ENCODE results near the gene NAT16. TPM values are rescaled to one million over a fixed set of nuclear protein-coding genes. Genes with fewer than 3 reads are reported as not detected.

NAT16 gene
- total and polyA plus RNA-seq, 2 of the 13 experiments (the other 11 are each of a cell fraction or from before 2014, with no cell fraction given) = 0.04 TPM; not detected in 1

DNA sequence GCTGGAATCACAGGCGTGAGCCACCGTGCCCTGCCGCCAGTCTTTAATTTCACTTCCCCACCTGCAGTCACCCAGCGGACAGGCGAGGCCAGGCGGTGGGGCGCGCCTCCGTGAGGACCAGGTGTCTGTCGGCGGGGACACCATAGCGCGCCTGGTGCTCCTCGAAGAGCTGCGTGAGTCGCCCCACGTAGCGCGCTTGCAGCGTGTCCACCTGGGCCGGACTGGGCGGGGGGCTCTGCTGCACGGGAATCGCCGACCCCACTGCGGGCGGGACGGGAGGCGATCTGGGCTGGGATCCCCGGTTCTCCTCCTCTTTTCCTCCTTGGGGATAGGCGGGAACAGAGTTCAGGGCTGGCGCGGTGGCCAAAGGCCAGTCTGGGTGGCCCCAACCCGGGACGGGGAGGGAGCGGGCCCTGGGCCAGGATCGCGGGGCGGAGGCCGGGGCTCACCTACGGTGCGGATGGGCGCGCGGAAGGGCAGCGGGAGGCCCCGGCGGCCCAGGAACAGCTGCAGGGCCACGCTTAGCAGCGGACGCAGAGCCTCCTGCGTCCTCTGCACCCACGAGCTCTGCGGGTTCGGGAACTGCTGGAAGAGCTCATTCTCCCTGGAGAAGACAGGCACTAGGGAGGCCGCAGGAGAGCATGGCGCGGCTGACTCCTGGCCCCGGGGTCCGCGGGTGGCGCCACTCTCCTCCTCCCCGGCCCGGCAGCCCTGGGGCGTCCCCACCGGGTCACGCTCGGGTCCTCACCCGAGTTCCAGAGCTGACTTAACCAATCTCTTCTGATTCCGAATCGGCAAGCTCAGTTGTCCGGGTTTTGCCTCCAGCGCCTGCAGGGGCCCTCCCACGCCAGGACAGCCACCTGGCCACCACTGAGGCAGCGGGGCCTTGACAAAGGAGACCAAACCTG, 21.9 kb upstream of the NAT16 start (continued):
- TF ChIP-seq NCOR1 (IDR thresholded peaks at IDR 0.05; ENCODE audit: borderline replicate concordance, low read length) (no peak), MED13 (CRISPR knock-in tag; IDR thresholded peaks at IDR 0.05) (peak; percentile 78; the same call in 1 of the 2 replicates), ZFYVE20 (CRISPR knock-in tag; IDR thresholded peaks at IDR 0.05; ENCODE audit: borderline replicate concordance, low read depth) (no peak), ZNF17 (CRISPR knock-in tag; IDR thresholded peaks at IDR 0.05) (no peak), TMF1 (CRISPR knock-in tag; IDR thresholded peaks at IDR 0.05; ENCODE audit: low read depth) (no peak; the same call in 1 of the 2 replicates), ZNF180 (CRISPR knock-in tag; IDR thresholded peaks at IDR 0.05; ENCODE audit: borderline replicate concordance, low read depth) (no peak), SMARCC2 (IDR thresholded peaks at IDR 0.05) (no peak), GATAD2A (CRISPR knock-in tag; IDR thresholded peaks at IDR 0.05) (no peak), ZNF501 (CRISPR knock-in tag; IDR thresholded peaks at IDR 0.05) (peak; percentile 3; the same call in 1 of the 2 replicates), EZH2 (conservative IDR thresholded peaks at IDR 0.05; ENCODE audit: low read depth, low read length) (no peak), KDM5A (IDR thresholded peaks at IDR 0.05; ENCODE audit: borderline replicate concordance, low read length) (peak; percentile 51; the same call in 1 of the 2 replicates), HMG20A (CRISPR knock-in tag; IDR thresholded peaks at IDR 0.05; ENCODE audit: borderline replicate concordance) (no peak), ZNF460 (CRISPR knock-in tag; IDR thresholded peaks at IDR 0.05; ENCODE audit: borderline replicate concordance) (peak; percentile 69), ZSCAN31 (CRISPR knock-in tag; IDR thresholded peaks at IDR 0.05; ENCODE audit: low read depth) (no peak), XRCC5 (optimal IDR thresholded peaks at IDR 0.05; ENCODE audit: low read length) (no peak), KMT2A (CRISPR knock-in tag; IDR thresholded peaks at IDR 0.05) (no peak; the same call in 1 of the 2 replicates), JUND (CRISPR knock-in tag; IDR thresholded peaks at IDR 0.05) (no peak)
- TF ChIP-seq, protein P1, sequence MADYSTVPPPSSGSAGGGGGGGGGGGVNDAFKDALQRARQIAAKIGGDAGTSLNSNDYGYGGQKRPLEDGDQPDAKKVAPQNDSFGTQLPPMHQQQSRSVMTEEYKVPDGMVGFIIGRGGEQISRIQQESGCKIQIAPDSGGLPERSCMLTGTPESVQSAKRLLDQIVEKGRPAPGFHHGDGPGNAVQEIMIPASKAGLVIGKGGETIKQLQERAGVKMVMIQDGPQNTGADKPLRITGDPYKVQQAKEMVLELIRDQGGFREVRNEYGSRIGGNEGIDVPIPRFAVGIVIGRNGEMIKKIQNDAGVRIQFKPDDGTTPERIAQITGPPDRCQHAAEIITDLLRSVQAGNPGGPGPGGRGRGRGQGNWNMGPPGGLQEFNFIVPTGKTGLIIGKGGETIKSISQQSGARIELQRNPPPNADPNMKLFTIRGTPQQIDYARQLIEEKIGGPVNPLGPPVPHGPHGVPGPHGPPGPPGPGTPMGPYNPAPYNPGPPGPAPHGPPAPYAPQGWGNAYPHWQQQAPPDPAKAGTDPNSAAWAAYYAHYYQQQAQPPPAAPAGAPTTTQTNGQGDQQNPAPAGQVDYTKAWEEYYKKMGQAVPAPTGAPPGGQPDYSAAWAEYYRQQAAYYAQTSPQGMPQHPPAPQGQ (CRISPR knock-in tag; IDR thresholded peaks at IDR 0.05; ENCODE audit: borderline replicate concordance) = no peak
- TF ChIP-seq, protein P2, sequence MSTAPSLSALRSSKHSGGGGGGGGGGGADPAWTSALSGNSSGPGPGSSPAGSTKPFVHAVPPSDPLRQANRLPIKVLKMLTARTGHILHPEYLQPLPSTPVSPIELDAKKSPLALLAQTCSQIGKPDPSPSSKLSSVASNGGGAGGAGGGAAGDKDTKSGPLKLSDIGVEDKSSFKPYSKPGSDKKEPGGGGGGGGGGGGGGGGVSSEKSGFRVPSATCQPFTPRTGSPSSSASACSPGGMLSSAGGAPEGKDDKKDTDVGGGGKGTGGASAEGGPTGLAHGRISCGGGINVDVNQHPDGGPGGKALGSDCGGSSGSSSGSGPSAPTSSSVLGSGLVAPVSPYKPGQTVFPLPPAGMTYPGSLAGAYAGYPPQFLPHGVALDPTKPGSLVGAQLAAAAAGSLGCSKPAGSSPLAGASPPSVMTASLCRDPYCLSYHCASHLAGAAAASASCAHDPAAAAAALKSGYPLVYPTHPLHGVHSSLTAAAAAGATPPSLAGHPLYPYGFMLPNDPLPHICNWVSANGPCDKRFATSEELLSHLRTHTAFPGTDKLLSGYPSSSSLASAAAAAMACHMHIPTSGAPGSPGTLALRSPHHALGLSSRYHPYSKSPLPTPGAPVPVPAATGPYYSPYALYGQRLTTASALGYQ (CRISPR knock-in tag; IDR thresholded peaks at IDR 0.05) = no peak; the same call in 1 of the 2 replicates
- TF ChIP-seq, protein P3, sequence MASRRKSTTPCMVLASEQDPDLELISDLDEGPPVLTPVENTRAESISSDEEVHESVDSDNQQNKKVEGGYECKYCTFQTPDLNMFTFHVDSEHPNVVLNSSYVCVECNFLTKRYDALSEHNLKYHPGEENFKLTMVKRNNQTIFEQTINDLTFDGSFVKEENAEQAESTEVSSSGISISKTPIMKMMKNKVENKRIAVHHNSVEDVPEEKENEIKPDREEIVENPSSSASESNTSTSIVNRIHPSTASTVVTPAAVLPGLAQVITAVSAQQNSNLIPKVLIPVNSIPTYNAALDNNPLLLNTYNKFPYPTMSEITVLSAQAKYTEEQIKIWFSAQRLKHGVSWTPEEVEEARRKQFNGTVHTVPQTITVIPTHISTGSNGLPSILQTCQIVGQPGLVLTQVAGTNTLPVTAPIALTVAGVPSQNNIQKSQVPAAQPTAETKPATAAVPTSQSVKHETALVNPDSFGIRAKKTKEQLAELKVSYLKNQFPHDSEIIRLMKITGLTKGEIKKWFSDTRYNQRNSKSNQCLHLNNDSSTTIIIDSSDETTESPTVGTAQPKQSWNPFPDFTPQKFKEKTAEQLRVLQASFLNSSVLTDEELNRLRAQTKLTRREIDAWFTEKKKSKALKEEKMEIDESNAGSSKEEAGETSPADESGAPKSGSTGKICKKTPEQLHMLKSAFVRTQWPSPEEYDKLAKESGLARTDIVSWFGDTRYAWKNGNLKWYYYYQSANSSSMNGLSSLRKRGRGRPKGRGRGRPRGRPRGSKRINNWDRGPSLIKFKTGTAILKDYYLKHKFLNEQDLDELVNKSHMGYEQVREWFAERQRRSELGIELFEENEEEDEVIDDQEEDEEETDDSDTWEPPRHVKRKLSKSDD (CRISPR knock-in tag; IDR thresholded peaks at IDR 0.05; ENCODE audit: low read depth) = peak; percentile 47; the same call in 1 of the 2 replicates
- TF ChIP-seq, protein P4, sequence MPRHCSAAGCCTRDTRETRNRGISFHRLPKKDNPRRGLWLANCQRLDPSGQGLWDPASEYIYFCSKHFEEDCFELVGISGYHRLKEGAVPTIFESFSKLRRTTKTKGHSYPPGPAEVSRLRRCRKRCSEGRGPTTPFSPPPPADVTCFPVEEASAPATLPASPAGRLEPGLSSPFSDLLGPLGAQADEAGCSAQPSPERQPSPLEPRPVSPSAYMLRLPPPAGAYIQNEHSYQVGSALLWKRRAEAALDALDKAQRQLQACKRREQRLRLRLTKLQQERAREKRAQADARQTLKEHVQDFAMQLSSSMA (CRISPR knock-in tag; IDR thresholded peaks at IDR 0.05) = no peak
- TF ChIP-seq, protein P5, sequence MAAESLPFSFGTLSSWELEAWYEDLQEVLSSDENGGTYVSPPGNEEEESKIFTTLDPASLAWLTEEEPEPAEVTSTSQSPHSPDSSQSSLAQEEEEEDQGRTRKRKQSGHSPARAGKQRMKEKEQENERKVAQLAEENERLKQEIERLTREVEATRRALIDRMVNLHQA (CRISPR knock-in tag; IDR thresholded peaks at IDR 0.05) = no peak
